ENCODE results near the gene GMDS. TPM values are rescaled to one million over a fixed set of nuclear protein-coding genes. Genes with fewer than 3 reads are reported as not detected.

Gene GMDS
- total RNA-seq, 4 donors from 2014 or later = 8.7 to 23.1 (median 18.4) TPM

GRCh38 chr6:2181567-2181966 lies 63.8 kb downstream of the GMDS start:
- no peak overlapping the region for H3K4me3 ChIP-seq (ENCODE audit: low read depth, poor library complexity, severe bottlenecking)
- intact Hi-C loops (cut with DNase I; ENCODE audit: low total_unique reads) = no loop called here
- no peak for DNase-seq (ENCODE audit: low spot score in 2 of 2)
- TF ChIP-seq CTCF (IDR thresholded peaks at IDR 0.05) (no peak), POLR2A (IDR thresholded peaks at IDR 0.05) (no peak)
- 91 to 92% methylated on average over 2 of the region's 2 CpGs for WGBS, 2 donors

- TF ChIP-seq CTCF (IDR thresholded peaks at IDR 0.05) = no peak
- no peak for TF ChIP-seq POLR2A (IDR thresholded peaks at IDR 0.05)
- intact Hi-C loops (cut with DNase I; ENCODE audit: low total_unique reads) = no loop called here
- DNase-seq (ENCODE audit: low spot score in 2 of 2) = no peak
- H3K4me3 ChIP-seq (ENCODE audit: low read depth, poor library complexity, severe bottlenecking) = no peak overlapping the region
Observed at GRCh38 chr6:2179950-2180349, 65.5 kb downstream of the GMDS start.

GRCh38 chr6:2179241-2179640 lies 66.2 kb downstream of the GMDS start:
- no peak for TF ChIP-seq POLR2A (IDR thresholded peaks at IDR 0.05)
- TF ChIP-seq CTCF (IDR thresholded peaks at IDR 0.05) = no peak
- no peak overlapping the region for H3K4me3 ChIP-seq (ENCODE audit: low read depth, poor library complexity, severe bottlenecking)
- WGBS, 2 donors = 56 to 84% methylated on average over 1 of the region's 1 CpG
- intact Hi-C loops (cut with DNase I; ENCODE audit: low total_unique reads) = no loop called here
- DNase-seq (ENCODE audit: low spot score in 2 of 2) = no peak

- TF ChIP-seq CTCF (IDR thresholded peaks at IDR 0.05) (no peak), POLR2A (IDR thresholded peaks at IDR 0.05) (no peak)
- DNase-seq (ENCODE audit: low spot score in 2 of 2) = no peak
- no peak overlapping the region for H3K4me3 ChIP-seq (ENCODE audit: low read depth, poor library complexity, severe bottlenecking)
- 92 to 95% methylated on average over 4 of the region's 4 CpGs for WGBS, 2 donors
- intact Hi-C loops (cut with DNase I; ENCODE audit: low total_unique reads) = no loop called here
Observed at GRCh38 chr6:2178125-2178524, 67.3 kb downstream of the GMDS start.

- intact Hi-C loops (cut with DNase I; ENCODE audit: low total_unique reads) = no loop called here
- DNase-seq (ENCODE audit: low spot score in 2 of 2) = no peak
- no peak overlapping the region for H3K4me3 ChIP-seq (ENCODE audit: low read depth, poor library complexity, severe bottlenecking)
- WGBS, 2 donors = 92 to 94% methylated on average over 2 of the region's 2 CpGs
- no peak for TF ChIP-seq CTCF (IDR thresholded peaks at IDR 0.05)
Observed at GRCh38 chr6:2175825-2176224, 69.6 kb downstream of the GMDS start.

GRCh38 chr6:2173203-2173961 lies 72.0 kb downstream of the GMDS start:
- no peak for DNase-seq (ENCODE audit: low spot score in 2 of 2)
- TF ChIP-seq POLR2A (IDR thresholded peaks at IDR 0.05) = no peak
- TF ChIP-seq CTCF (IDR thresholded peaks at IDR 0.05) = no peak
- WGBS, 2 donors = 89 to 90% methylated on average over 4 of the region's 4 CpGs
- intact Hi-C loops (cut with DNase I; ENCODE audit: low total_unique reads) = no loop called here
- H3K4me3 ChIP-seq (ENCODE audit: low read depth, poor library complexity, severe bottlenecking) = no peak overlapping the region
